GM18867 (cell line): ENCODE data around the gene SNX14.
A peak's percentile ranks its signal among the peaks of the same experiment; 100 is the strongest.

ENCODE experiments used
- ATAC-seq: cut with Tn5 transposase; IDR thresholded peaks from one replicate; pipeline ENCODE4 v1.9.1; 2021; ENCODE audit warnings: mild to moderate bottlenecking, moderate library complexity; ENCODE audit not compliant: unreplicated experiment

The SNX14 gene

GRCh38 chr6:85464722-85465150 is 128.9 kb downstream of the SNX14 start:
- no peak for ATAC-seq

DNA sequence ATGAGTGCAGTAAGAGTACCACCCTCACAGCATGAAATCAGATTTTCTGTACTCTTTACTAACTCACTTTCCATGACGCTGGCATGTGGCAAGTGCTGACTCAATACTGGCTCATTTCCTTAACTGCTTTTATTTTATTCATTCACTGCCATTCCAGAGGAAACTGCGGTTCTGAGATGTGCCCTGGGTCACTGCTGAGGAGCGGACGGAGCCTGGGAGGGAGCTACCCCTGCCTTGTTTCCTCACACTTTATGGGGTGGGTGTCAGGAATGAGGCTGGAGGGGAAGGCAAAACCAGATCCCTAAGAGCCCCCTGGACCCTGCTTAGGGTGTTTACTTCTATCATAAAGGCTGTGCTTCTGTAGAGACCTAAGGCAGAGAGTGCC is 129.4 kb downstream of the SNX14 start:
- ATAC-seq = no peak

DNA sequence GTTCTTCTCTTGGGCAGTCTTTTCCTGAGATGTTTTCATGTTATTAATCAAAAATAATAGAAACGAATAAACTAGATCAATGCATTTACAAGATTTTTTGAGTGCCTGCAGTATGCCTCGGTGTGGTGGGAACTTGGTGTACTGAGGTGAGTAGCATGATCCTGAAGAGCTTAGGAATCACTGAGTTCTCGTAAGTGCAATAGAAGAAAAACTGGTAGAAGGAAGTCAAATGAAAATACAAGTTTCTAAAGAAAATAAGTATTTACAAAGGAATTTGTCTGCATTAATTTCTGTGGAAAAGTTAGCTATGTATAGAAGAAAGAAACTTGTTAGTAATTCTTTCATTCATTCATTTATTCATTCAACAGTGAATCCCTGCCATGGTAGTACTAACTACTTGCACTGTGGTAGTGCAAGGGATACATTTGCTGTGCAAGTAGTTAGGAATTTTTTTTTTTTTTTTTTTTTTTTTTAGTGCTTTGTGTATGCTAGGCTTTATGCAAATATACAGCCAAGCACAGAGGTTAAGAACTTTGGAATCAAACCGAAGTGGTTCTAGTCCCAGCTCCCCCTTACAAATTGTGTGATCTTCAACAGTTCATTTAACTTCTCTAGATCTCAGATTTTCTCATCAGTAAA is 129.9 kb downstream of the SNX14 start:
- no peak for ATAC-seq

- no peak for ATAC-seq
Observed at GRCh38 chr6:85462673-85463072, 131.0 kb downstream of the SNX14 start.

- ATAC-seq = no peak
Observed at GRCh38 chr6:85461798-85462170, 131.9 kb downstream of the SNX14 start.

- ATAC-seq = peak; percentile 88
Observed at GRCh38 chr6:85460921-85461797, 132.5 kb downstream of the SNX14 start.

DNA sequence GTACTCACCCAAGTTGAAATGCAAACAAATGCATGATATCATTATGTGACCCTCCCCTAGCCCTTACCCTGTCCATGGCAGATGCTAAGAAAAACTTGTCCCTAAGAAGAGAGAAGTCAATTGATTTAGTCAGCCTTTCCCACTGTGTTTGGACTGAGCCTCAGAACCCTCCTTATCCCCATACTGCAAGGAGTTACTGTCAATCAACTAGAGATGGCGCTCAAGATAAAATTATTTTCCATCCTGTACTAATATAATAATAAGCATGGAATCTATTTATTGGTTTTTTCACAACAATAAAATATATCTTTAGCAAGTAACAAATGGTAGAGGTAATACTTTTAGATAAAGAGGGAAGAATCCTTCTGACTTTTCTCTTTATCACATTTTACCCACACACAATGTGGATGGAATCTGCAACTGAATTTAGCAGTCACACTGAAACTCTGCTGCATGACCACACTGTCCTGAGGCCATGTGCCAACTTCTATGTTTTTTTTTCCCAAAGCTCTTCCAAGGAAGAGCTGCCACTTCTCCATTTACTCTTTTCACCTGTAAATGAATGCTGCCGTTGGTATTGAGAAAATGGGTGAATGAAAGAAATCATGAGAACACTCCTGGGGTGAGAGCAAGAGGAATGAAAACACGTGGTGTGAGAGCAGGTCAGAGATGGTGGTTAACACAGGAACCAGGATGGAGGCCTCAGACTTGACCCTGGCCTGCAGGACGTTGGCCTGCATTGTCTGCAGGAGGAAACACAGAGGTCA is 133.3 kb downstream of the SNX14 start:
- peak; percentile 47 for ATAC-seq

GRCh38 chr6:85459224-85459901 is 134.3 kb downstream of the SNX14 start:
- no peak for ATAC-seq

GRCh38 chr6:85458782-85459181 is 134.9 kb downstream of the SNX14 start:
- no peak for ATAC-seq

GRCh38 chr6:85458184-85458583 is 135.5 kb downstream of the SNX14 start:
- no peak for ATAC-seq

- ATAC-seq = no peak
Observed at GRCh38 chr6:85456782-85457181, 136.9 kb downstream of the SNX14 start.
